GM12873 (cell line): ENCODE results near the gene LRRC3B.

Source experiments
- CTCF ChIP-seq: IDR thresholded peaks from 2 replicates; pipeline ENCODE4 v1.5.1; 2012; ENCODE audit warnings: low read depth, mild to moderate bottlenecking, moderate library complexity, low read length, control low read depth; ENCODE audit not compliant: insufficient read depth; ENCODE audit errors: missing control alignments

The LRRC3B gene

GRCh38 chr3:26636096-26636727 is 13.6 kb downstream of the LRRC3B start:
- TF ChIP-seq CTCF, result no peak

GRCh38 chr3:26637698-26638097 is 15.1 kb downstream of the LRRC3B start:
- TF ChIP-seq CTCF, result no peak

GRCh38 chr3:26638113-26638512 is 15.5 kb downstream of the LRRC3B start:
- TF ChIP-seq CTCF, result no peak

- no peak for TF ChIP-seq CTCF
These were observed 16.8 kb downstream of the LRRC3B start for GRCh38 chr3:26639339-26639738.

GRCh38 chr3:26647078-26647477 is 24.5 kb downstream of the LRRC3B start:
- TF ChIP-seq CTCF, result no peak

GRCh38 chr3:26648461-26648860 is 25.9 kb downstream of the LRRC3B start:
- TF ChIP-seq CTCF, result no peak

GRCh38 chr3:26652164-26652563 is 29.6 kb downstream of the LRRC3B start:
- no peak for TF ChIP-seq CTCF
